Kidney glomerular epithelial cell (primary cell): ENCODE measurements around the gene FSTL4.

ENCODE experiments used
- DNase-seq: peaks from one replicate; lab custom pipeline; 2025; lab: John Stamatoyannopoulos, UW

The FSTL4 gene

GRCh38 chr5:133364936-133365707 lies 247.2 kb downstream of the FSTL4 start:
- no peak for DNase-seq

GRCh38 chr5:133363807-133364587 lies 248.3 kb downstream of the FSTL4 start:
- no peak for DNase-seq

GRCh38 chr5:133362438-133362837 lies 249.9 kb downstream of the FSTL4 start:
- DNase-seq = no peak

GRCh38 chr5:133361922-133362321 lies 250.4 kb downstream of the FSTL4 start:
- DNase-seq = no peak

GRCh38 chr5:133360693-133361472 lies 251.5 kb downstream of the FSTL4 start:
- no peak for DNase-seq

GRCh38 chr5:133359861-133360260 lies 252.5 kb downstream of the FSTL4 start:
- no peak for DNase-seq

GRCh38 chr5:133358271-133358670 lies 254.1 kb downstream of the FSTL4 start:
- DNase-seq = no peak

GRCh38 chr5:133357758-133358157 lies 254.6 kb downstream of the FSTL4 start:
- no peak for DNase-seq

- no peak for DNase-seq
These were observed 255.3 kb downstream of the FSTL4 start for GRCh38 chr5:133356984-133357421.

GRCh38 chr5:133356396-133356983 lies 255.9 kb downstream of the FSTL4 start:
- no peak for DNase-seq

GRCh38 chr5:133354323-133355185 lies 257.8 kb downstream of the FSTL4 start:
- no peak for DNase-seq

GRCh38 chr5:133353741-133354140 lies 258.6 kb downstream of the FSTL4 start:
- DNase-seq = no peak

- DNase-seq = no peak
These were observed 263.9 kb downstream of the FSTL4 start for GRCh38 chr5:133348406-133348805.

- no peak for DNase-seq
These were observed 265.3 kb downstream of the FSTL4 start for GRCh38 chr5:133347039-133347438.

GRCh38 chr5:133344266-133344665 lies 268.1 kb downstream of the FSTL4 start:
- DNase-seq = no peak

GRCh38 chr5:133343196-133343595 lies 269.1 kb downstream of the FSTL4 start:
- DNase-seq = no peak

GRCh38 chr5:133341915-133342710 lies 270.2 kb downstream of the FSTL4 start:
- DNase-seq = no peak

GRCh38 chr5:133341296-133341695 lies 271.0 kb downstream of the FSTL4 start:
- DNase-seq = no peak

- DNase-seq = no peak
These were observed 271.5 kb downstream of the FSTL4 start for GRCh38 chr5:133340822-133341221.
